OCI-LY3 (cell line): ENCODE measurements around the gene DNM3.

Experiments
- CTCF ChIP-seq: fragments of 200-600, 300-600 bp; sonication (generic); IDR thresholded peaks from 2 replicates; pipeline ENCODE4 v1.5.1; 2014; ENCODE audit warnings: antibody characterized with exemption, low read length, low read depth
- EZH2phosphoT487 ChIP-seq: fragments of 200-600 bp; shearing (Covaris generic); IDR thresholded peaks from 2 replicates; pipeline ENCODE4 v1.6.1; 2018; ENCODE audit warnings: antibody characterized with exemption, mixed run types, low read depth

GRCh38 chr1:172357753-172358385, 516.6 kb downstream of the DNM3 start:
- no peak for TF ChIP-seq CTCF
- no peak for TF ChIP-seq EZH2phosphoT487
